GM21717 (cell line): ENCODE data around the gene PROSER3.
A peak's percentile ranks its signal among the peaks of the same experiment; 100 is the strongest.
"Not testable (repeated sequence)": the region's sequence is repeated elsewhere in the genome, so short reads cannot be mapped to it uniquely, and the experiment has no call there.

Source experiments
- ATAC-seq: cut with Tn5 transposase; IDR thresholded peaks from one replicate; pipeline ENCODE4 v1.9.1; 2021; ENCODE audit warnings: mild to moderate bottlenecking, moderate library complexity; ENCODE audit not compliant: unreplicated experiment

PROSER3 gene

DNA sequence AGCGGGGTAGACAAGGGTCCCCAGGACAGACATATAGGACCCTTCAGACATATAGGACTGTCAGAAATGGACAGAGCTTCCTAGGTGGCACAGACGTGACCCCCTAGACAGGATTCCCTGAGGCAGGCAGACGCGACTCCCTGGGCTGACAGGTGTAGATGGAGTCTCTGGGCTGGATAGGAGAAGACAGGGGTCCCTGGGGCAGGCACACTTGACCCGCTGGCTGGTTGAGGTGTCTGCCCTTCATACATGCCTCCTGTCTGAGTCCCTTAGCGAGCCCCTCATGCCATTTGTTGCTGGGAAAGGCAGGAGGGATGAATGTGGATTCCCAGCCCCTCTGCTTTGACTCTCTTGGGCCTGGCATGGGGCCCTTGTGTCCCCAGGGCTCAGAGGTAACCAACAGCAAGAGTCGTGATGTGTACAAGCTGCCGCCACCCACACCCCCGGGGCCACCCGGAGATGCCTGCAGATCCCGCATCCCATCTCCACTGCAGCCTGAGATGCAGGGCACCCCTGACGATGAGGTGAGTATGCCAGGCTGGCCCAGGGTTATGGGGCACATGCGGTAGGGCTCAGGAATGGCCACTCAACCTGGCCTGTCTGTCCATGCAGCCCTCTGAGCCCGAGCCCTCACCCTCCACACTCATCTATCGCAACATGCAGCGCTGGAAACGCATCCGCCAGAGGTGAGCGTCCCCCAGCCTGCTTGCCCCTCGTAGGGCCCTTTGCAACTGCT is 4.2 kb upstream of the PROSER3 start:
- ATAC-seq, result no peak

DNA sequence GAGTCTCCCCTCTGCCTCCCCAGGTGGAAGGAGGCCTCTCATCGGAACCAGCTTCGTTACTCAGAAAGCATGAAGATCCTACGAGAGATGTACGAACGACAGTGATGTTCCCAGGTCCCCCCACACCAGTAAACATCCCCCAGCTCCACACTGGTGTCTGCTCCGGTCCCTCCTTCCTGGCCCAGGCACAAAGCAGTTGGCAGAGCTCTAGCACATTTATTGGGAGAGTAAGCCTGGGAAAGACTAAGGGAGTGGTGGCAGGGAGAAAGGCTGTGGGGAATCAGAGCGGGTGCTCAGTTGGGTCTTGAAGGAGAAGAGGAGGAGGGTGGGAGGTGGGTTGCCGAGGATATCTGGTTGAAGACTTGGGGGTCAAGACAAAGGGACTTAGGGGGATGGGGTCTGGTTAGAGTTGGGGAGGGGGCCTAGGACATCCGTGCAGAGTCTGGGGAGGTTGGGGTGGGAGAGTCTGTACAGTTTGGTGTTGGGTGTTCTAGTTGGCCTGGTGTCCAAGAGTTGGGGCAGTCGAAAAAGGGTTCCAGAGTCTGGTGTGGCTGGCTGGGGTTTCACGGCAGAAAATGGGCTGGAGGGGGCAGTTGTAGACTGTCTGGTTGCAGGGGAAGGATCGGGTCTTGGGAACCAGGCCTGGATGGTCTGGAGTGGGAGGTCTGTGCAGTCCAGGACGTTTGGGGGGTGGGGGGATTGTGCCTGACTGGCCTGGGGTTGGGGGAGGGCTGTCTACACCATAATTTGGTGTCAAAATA is 3.4 kb upstream of the PROSER3 start:
- no peak for ATAC-seq

DNA sequence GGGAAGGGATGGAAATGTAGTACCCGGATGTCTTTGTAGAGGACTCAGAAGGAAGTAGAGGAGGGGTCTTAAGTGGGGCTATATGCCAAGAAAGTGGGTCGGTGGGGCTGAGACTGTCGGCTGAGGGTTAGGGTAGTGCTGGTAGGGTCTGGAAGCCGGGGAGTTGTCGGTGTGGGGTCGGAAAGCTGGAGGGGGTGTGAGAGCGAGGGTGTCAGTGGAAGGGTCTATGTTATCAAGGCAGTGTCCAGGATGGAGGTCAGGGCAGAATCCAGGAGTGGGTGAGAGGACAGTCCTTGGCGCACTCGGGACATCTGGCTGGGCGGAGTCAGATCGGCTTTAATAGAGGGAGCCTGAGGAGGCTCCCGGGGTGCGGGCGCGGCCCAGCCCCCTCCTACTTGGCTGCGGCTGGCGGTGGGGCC is 2.8 kb upstream of the PROSER3 start:
- ATAC-seq, result no peak

DNA sequence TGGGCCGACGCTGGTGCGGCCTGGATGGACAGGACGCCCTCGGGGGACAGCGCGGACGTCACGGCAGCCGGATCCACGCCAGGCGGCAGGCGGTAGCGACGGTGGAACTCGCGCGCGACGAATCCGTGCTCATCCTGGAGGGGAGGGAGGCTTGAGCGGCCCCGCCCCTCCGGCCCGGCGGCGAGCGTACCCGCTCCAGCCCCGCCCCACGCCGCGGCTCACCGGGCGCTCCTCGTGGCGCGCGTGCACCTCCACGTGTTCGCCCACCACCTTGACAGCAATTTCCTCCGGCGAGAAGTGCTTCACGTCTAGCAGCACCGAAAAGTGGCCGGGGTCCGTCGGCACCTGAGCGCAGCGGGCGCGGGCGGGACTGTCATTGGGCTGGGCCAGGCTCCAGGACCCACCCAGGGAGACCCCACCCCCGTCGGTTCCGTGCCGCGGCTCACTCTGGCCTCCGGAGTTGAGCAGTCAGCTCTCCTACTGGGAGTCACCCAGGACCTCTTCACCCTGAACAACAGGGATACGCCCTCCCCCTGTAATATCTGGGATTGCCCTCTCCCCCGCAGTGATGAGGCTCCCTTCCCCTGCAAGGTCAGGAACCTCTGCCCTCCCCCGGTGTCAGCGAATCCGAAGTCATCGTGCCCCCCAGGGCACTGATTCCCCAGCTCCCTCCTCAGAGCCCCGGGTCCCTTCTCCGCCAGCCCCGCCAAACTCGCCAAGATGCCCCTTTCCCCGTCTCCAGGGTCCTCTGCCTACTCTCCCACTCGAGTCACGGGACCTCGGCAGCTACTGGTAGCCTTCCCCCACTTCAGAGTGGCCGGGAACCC is 2.2 kb upstream of the PROSER3 start:
- ATAC-seq, result no peak

DNA sequence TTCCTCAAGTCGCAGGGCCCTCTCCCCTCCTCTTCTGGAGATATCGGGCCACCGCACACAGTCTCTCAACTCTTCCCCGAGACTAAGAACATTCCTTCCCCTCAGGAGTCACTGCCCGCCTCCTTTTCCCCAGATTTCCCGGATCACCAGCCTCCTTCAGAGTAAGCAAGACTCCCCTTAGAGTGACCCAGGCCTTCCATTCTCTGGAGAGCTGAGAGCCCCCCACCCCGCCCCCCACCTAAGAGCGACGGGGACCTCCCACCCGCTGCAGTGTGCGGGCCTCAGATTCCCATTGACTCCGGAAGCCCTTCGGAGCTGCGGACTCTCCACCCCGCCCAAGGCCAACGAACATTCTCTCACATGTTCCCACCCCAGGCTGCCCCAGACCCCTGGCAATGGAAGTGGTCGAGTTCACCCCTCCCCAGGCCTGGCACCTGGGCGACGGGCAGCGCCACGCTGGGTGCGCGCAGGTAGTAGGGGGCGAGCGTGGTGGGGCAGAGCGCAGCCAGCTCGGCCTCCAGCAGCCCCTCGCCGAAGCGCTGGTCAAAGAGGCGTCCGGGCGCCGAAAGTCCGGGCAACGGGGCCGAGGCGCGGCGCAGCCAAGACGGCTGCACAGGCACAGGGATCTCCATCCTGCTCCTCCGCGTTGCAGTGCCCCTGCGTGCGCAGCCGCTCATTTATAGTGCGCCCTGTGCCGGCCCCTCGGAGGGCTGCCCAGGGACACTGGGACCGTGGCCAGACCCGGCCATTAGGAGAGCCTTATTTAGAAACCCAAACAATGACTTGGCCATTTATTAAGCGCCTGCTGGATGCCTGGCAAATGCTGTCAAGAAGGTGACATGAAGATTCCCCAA is 1.4 kb upstream of the PROSER3 start, which contains the start of gene HSPB6:
Gene HSPB6, minus strand, starts transcription at position 653 of the 854 bp plus-strand sequence. Its CDS starts 21 bp downstream, at position 632.
- no peak for ATAC-seq

DNA sequence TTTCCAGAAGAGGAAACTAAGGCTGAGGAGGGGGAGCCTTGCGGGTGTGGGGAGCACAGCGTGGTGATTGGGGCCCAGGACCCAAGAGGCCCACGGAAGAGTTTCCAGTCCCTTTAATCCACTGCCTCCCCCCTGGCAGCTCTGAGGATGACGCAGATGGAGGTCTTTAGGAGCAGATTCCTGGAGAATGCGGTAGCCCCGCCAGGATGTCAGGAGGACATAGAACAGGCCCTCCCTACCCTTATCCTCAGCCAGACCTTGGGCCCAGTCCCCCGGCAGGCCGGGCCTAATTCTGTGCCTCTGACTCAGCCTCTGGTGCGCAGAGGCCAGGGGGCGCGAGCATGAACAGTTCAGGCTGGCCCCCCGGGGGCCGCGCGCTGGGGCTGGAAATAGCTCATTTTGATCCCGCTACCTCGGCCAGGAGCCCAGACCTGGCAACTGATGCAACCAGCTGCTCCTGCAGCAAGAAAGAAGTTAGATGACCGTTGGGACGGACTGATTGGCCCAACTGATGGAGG is 686 bp upstream of the PROSER3 start:
- peak; percentile 5 for ATAC-seq

DNA sequence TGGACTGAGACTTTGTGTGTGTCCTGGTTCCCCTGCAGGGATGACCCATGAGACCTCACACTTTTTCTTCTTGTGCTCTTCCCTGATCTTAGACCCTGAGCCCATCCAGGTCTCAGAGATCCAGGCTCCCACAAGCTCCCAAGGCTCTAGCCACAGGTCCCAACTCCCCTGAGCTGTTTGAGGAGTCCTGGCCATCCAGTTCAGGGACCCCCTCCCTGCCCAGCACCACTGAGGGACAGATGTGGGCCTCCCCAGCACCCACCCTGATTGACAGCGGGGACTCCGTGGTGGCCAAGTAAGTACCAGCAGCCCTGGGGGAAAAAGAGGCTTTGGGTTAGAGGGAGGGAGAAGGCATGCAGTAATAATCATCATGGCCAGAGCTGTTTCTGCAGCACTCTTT is 1.7 kb downstream of the PROSER3 start:
- ATAC-seq, result no peak

DNA sequence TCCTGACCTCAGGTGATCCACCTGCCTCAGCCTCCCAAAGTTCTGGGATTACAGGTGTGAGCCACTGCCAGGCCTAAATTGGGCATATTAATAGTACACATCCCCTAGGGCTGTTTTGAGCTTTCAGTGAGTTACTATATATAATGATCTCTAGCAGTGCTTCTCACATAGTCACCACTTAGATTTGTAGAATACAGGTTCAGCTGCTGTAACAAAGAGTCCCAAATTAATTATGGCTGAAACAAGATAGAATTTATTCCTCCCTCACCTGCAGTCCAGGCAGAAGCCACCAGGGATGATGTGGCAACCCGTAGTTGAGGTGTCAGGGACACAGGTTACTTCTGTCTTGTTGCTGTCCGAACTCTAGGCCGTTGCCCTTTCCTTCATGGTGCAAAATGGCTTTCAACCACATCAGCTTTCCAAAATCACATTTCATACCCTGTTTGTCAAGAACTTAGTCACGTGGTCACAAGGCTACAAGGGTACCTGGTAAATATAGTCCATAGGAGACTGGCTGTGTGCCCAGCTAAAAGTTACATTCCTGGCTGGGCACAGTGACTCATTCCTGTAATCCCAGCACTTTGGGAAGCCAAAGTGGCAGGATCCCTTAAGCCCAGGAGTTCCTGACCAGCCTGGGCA is 2.9 kb downstream of the PROSER3 start:
- no peak for ATAC-seq

DNA sequence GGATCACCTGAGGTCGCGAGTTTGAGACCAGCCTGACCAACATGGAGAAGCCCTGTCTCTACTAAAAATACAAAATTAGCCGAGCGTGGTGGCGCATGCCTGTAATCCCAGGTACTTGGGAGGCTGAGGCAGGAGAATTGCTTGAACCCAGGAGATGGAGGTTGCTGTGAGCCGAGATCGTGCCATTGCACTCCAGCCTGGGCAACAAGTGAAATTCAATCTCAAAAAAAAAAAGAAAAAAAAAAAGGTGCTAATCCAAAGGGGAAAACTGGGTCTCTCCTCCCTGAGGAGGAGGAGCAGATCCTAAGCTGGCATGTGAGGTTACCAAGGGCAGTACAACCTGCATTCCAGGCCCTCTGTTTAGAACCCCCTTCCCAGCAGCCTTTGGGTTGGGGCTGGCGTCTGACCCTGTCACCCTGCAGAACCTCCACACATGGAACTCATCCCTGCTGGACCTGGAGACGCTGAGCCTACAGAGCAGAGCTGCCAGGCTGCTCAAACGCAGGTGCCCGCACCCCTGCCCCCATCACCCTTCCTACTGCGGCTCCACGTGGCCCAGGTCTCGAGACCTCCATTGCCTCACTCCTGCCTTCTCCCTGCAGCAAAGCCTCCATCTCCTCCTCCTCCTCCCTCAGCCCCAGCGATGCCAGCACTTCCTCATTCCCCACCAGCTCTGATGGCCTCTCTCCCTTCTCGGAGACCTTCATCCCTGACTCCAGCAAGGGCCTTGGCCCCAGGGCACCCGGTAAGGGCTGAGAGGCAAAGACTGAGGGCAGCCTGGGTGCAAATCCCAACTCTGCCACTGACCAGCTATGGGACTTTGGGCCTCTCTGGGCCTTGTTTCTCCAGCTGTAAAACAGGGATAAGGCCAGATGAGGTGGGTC is 6.7 kb downstream of the PROSER3 start:
- ATAC-seq, result no peak

DNA sequence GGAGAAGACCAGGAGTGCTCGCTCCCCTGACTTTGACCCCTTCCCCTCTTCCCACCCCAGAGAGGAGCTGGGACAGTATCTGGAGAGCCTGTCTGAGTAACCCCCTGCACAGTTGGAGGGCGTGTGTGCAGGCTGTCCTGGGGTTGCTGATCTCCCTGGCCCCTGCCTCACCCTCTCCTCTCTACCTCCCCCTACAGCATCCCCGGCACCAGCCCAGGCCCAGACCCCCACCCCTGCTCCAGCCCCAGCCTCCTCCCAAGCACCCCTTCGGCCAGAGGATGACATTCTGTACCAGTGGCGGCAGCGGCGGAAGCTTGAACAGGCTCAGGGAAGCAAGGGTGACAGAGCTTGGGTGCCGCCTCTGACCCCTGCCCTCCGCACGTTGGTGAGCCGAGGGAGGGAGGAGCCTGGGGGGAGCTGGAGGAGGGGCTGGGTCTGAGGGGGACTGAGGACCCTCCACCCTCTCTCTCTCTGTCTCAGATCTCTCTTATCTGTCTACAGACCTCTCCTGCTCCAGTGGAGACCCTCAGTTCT is 8.7 kb downstream of the PROSER3 start:
- no peak for ATAC-seq

DNA sequence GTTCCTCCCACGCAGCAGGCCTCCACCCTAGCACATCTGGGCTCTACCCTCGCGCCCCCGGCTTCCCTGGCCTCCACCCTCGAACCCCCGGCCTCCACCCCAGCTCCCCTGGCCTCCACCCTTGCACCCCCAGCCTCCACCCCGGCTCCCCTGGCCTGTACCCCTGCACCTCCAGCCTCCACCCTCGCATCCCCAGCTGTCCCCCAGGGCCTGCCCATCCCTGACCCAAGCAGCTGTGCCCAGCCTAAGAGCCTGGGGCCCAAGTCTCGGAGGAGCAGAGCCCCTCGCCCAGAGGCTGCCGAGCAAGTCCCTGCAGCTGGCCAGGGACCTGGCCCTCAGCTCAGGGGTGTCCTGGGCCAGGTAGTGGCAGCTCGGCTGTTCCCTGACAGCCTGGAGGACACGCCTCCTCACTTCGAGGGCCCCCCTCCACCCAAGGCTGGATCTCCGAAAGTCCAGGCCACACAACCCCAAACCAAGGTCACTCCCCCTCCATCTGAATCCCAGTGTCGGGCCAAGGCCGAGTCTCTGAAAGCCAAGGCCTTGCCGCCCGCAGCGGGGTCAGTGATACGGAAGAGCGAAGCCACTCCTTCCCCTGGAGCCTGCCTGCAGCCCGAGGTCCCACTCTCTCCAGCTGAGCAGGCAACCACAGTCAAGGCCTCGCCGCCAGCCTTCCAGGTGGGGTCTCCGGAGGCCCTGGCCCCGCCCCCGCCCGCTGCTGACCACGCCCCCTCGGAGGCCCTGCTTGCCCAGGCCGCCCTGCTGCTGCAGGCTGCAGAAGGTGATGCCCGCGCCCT is 9.5 kb downstream of the PROSER3 start:
- ATAC-seq, result no peak

DNA sequence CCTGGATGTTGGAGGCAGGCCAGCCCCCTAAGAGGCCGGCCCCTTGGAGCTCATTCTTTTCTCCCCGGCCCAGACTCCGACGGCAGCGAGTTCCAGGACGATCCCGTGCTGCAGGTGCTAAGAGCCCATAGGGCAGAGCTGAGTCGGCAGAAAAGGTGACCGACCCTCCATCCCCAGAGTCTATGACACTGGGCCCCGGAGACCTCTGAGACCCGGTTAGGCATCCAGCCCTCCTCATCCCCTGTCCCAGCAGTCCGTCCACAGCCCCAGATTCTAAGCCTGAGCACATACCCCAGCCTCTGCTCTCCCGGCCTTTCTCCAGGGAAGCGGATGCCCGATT is 10.1 kb downstream of the PROSER3 start:
- no peak for ATAC-seq

DNA sequence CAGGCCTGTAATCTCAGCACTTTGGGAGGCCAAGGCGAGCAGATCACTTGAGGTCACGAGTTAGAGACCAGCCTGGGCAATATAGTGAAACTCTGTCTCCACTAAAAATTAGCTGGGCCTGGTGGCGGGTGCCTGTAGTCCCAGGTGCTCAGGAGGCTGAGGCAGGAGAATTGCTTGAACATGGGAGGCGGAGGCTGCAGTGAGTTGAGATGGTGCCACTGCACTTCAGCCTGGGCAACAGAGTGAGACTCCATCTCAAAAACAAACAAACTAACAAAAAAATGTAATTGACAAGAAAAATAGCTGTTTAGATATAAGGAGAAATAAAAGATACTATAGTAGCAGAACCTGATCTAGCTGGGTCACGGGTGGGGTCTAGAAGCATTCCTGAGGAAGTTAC is 14.4 kb downstream of the PROSER3 start:
- ATAC-seq, result not testable (repeated sequence)

DNA sequence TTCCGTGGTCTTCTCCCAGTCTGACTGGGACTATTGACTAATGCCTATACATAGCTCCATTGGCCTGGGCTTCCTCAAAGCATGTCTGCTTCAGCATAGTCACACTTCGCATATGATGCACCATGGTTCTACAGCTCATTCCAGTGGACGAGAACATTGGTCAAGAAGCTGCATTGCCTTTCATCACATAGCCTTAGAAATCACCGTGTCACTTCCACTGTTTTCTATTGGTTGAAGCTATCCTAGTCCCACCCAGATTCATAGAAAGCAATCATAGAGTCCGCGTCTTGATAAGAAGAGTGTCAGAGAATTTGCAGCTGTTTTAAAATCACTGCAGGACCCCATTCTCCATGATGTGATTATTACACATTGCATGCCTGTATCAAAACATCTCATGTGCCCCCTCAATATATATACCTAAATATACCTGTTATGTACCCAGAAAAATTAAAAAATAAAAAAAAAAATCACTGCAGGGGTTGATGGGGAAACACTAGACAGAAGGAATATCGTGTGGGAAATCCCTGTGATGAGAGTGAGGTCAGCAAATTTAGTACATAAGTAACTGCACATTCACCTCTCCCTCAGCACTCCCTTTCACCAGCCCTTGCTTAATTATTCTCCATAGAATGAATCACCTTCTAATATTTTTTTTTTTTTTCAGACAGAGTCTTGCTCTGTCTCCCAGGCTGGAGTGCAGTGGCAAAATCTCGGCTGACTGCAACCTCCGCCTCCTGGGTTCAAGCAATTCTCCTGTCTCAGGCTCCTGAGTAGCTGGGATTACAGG is 15.2 kb downstream of the PROSER3 start:
- ATAC-seq, result no peak

DNA sequence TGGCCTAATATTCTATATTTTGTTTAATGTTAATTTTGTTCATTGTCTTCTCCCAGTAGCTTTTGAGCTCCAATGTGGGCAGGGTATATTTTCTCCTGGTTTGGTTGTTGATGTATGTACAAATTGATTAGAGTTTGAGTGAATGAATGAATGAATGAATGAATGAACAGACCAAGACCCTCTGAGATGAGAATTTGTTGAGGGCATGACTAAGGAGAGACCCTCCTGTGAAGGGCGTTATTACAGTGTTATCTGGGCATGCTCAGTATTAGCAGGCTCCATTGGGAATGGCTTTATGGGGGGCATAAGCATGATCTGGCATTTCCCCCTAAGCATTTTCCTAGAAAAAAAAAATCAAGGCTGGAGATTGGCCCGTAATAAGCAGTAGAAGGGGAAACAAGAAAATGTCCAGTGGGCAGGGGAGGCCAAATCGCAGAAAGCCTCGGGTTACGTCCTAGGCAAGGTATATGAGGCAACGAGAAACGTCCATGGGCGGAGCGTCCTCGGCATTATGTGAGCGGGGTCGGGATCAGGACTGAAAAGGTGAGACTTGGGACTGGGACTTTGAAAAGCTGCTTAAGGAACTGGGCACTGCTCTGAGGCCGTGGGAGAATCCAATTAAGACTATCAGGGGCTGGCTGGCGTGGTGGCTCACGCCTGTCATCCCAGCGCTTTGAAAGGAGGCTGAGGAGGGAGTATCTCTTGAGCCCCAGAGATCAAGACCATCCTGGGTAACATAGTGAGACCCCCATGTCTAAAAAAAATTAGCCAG is 16.5 kb downstream of the PROSER3 start:
- no peak for ATAC-seq

DNA sequence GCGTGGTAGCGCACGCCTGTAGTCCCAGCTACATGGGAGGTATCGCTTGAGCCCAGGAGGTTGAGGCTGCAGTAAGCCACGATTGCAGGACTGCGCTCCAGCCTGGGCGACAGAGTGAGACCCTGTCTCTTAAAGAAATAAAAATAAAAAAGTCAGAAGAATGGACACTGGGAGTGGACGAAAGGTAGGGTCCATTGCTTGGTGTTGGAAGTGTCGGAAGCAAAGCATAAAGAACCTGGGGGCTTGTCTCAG is 17.0 kb downstream of the PROSER3 start:
- no peak for ATAC-seq
